GM12873 (cell line): Measurements from ENCODE around the gene IGFBP2.

Experiments
- CTCF ChIP-seq: IDR thresholded peaks from 2 replicates; pipeline ENCODE4 v1.5.1; 2012; ENCODE audit warnings: low read depth, mild to moderate bottlenecking, moderate library complexity, low read length, control low read depth; ENCODE audit not compliant: insufficient read depth; ENCODE audit errors: missing control alignments

Gene IGFBP2

GRCh38 chr2:216654528-216655052 is 21.4 kb downstream of the IGFBP2 start:
- TF ChIP-seq CTCF = no peak

- TF ChIP-seq CTCF = no peak
Measured at GRCh38 chr2:216657086-216657855, 24.1 kb downstream of the IGFBP2 start.

GRCh38 chr2:216657980-216658379 is 24.8 kb downstream of the IGFBP2 start:
- TF ChIP-seq CTCF = no peak

GRCh38 chr2:216658757-216659156 is 25.5 kb downstream of the IGFBP2 start:
- no peak for TF ChIP-seq CTCF

- no peak for TF ChIP-seq CTCF
Measured at GRCh38 chr2:216659276-216659675, 26.1 kb downstream of the IGFBP2 start.

GRCh38 chr2:216660496-216660895 is 27.3 kb downstream of the IGFBP2 start:
- no peak for TF ChIP-seq CTCF

- no peak for TF ChIP-seq CTCF
Measured at GRCh38 chr2:216661051-216661450, 27.8 kb downstream of the IGFBP2 start.
